A549 (cell line): ENCODE data around the gene GRID2. TPM values are rescaled to one million over a fixed set of nuclear protein-coding genes. Genes with fewer than 3 reads are reported as not detected.

ENCODE experiments used
- ATAC-seq, 2 experiments: fragments of 200-7000 bp in 1 of 2; fragments of >200 bp in 1 of 2; cut with Nextera tagmentation in 1 of 2; cut with Tn5 transposase in 1 of 2; 3 replicates each; pipeline versions ENCODE4 v1.8.0 to v1.9.1; 2018 to 2020; ENCODE audit warnings: mild to moderate bottlenecking in 1 of 2, moderate library complexity in 1 of 2
- CTCF ChIA-PET: fragments of 300-600 bp; sonication (Branson Sonifier 250); formaldehyde crosslinking; extraction: SDS; loops from one replicate; lab custom pipeline; 2021; ENCODE audit warnings: antibody characterized with exemption, inconsistent platforms; lab: Yijun Ruan, JAX
- POLR2A ChIA-PET: fragments of 350-600 bp; formaldehyde crosslinking; extraction: SDS; loops from one replicate; lab custom pipeline; 2021; ENCODE audit warnings: antibody characterized with exemption, inconsistent platforms; lab: Yijun Ruan, JAX
- DNase-seq, 2 experiments: peaks; one replicate each; pipeline versions ENCODE4 v3.0.0 to v3.0.0-alpha.2; 2011 to 2016; ENCODE audit warnings: low read depth in 1 of 2, low spot score in 1 of 2
- FAIRE-seq: peaks from 2 replicates; lab custom pipeline; 2011; peaks lifted over from hg19 to GRCh38; lab: Jason Lieb, UNC
- H3K27ac ChIP-seq, 2 experiments: fragments of >200 bp; sonication (Bioruptor Twin); formaldehyde crosslinking; 3 replicates each; pipeline ENCODE4 v1.5.1; 2016 to 2017
- H3K4me1 ChIP-seq: fragments of >200 bp; sonication (Bioruptor Twin); formaldehyde crosslinking; 3 replicates; pipeline ENCODE4 v1.6.1; 2016
- H3K4me2 ChIP-seq: fragments of >200 bp; sonication (Bioruptor Twin); formaldehyde crosslinking; 3 replicates; pipeline ENCODE4 v1.6.1; 2016
- H3K4me3 ChIP-seq: fragments of >200 bp; sonication (Bioruptor Twin); formaldehyde crosslinking; 3 replicates; pipeline ENCODE4 v1.5.1; 2016
- H3K9me3 ChIP-seq: fragments of >200 bp; sonication (Bioruptor Twin); formaldehyde crosslinking; 3 replicates; pipeline ENCODE4 v1.6.1; 2016
- BHLHE40 ChIP-seq: IDR thresholded peaks from 2 replicates; pipeline ENCODE4 v1.6.1; 2012; ENCODE audit warnings: low read depth, low read length, inconsistent platforms
- CBX2 ChIP-seq: fragments of 200-600 bp; sonication (generic); IDR thresholded peaks from 2 replicates; pipeline ENCODE4 v1.6.1; 2016; ENCODE audit warnings: low read depth, mild to moderate bottlenecking, borderline replicate concordance
- EHMT2 ChIP-seq: fragments of 200-600 bp; sonication (generic); IDR thresholded peaks from 2 replicates; pipeline ENCODE4 v1.6.1; 2016; ENCODE audit warnings: antibody characterized with exemption, low read depth, mild to moderate bottlenecking, moderate library complexity
- ELK1 ChIP-seq: fragments of 150-350 bp; IDR thresholded peaks from 2 replicates; pipeline ENCODE4 v1.6.1; 2014; ENCODE audit warnings: low read depth, mild to moderate bottlenecking, low read length
- FOXS1 ChIP-seq: fragments of 250-450 bp; sonication (Bioruptor Pico); IDR thresholded peaks from 2 replicates; pipeline ENCODE4 v1.5.0; 2020; ENCODE audit warnings: mild to moderate bottlenecking, moderate library complexity
- HOXA7 ChIP-seq: fragments of 250-450 bp; sonication (Bioruptor Pico); IDR thresholded peaks from 2 replicates; pipeline ENCODE4 v1.5.0; 2020; ENCODE audit warnings: mild to moderate bottlenecking, moderate library complexity
- HOXB5 ChIP-seq: fragments of 250-450 bp; sonication (Bioruptor Pico); IDR thresholded peaks from 2 replicates; pipeline ENCODE4 v1.5.0; 2020; ENCODE audit warnings: mild to moderate bottlenecking, moderate library complexity
- KDM5A ChIP-seq: fragments of 200-600 bp; sonication (generic); IDR thresholded peaks from 2 replicates; pipeline ENCODE4 v1.6.1; 2016; ENCODE audit warnings: antibody characterized with exemption, mild to moderate bottlenecking
- NR3C1 ChIP-seq: fragments of >200 bp; sonication (Bioruptor Twin); formaldehyde crosslinking; IDR thresholded peaks from 3 replicates; pipeline ENCODE4 v1.6.1; 2017
- RAD21 ChIP-seq, 2 experiments: fragments of >200 bp in 1 of 2; sonication (Bioruptor Twin) in 1 of 2; formaldehyde crosslinking in 1 of 2; IDR thresholded peaks in 1 of 2; conservative IDR thresholded peaks in 1 of 2; 2 replicates in 1 of 2; 3 replicates in 1 of 2; pipeline ENCODE4 v1.6.1; 2012 to 2018; ENCODE audit warnings: inconsistent platforms in 1 of 2
- RCOR1 ChIP-seq: fragments of 150-350 bp; IDR thresholded peaks from 2 replicates; pipeline ENCODE4 v1.6.1; 2014; ENCODE audit warnings: antibody characterized with exemption, low read length, low read depth
- RFX5 ChIP-seq: fragments of 450-650 bp; IDR thresholded peaks from 2 replicates; pipeline ENCODE4 v1.7.1; 2014; ENCODE audit warnings: antibody characterized with exemption, mild to moderate bottlenecking, moderate library complexity
- SREBF2 ChIP-seq: fragments of 450-650 bp; IDR thresholded peaks from 2 replicates; pipeline ENCODE4 v1.6.1; 2014; ENCODE audit warnings: mild to moderate bottlenecking, moderate library complexity
- ZFP36 ChIP-seq: fragments of 450-650 bp; IDR thresholded peaks from 2 replicates; pipeline ENCODE4 v1.6.1; 2014; ENCODE audit warnings: borderline replicate concordance; ENCODE audit not compliant: partially characterized antibody
- WGBS: methylation state at CpG from one replicate; pipeline ENCODE4 v1.1.6; 2017; ENCODE audit errors: missing lambda C conversion rate; 5-methylcytosine and 5-hydroxymethylcytosine counted together
- polyA plus RNA-seq, 4 experiments: library from polyadenylated mRNA; depleted of rRNA in 3 of 4; stranded (reverse); fragments of >200 nt; fragmentation: RNase III in 1 of 4; extraction: RNeasy Plus Mini Kit Qiagen cat#74134 plus additional on column Dnase treatment in 1 of 4; gene quantifications; 2 replicates in 3 of 4; 3 replicates in 1 of 4; pipeline ENCODE4 v1.2.3, GENCODE V29; 2011 to 2017
- small RNA-seq, 6 experiments: library from RNA; depleted of rRNA; stranded (forward); fragments of <200 nt; gene quantifications; one replicate each; pipeline ENCODE3, GENCODE V24; 2012

The GRID2 gene
- polyA plus RNA-seq, 2 of the 4 experiments (the other 2 are of a cell fraction) = not detected

- Histone ChIP-seq H3K4me2 (no peak overlapping the region), H3K9me3 (no peaks in the 10 kb centered on the region), H3K4me3 (no peak overlapping the region), H3K4me1 (no peaks in the 10 kb centered on the region), H3K27ac (no peak overlapping the region)
- ATAC-seq (no peak), DNase-seq (no peak), FAIRE-seq (no peak)
- POLR2A ChIA-PET = no interaction called here
- TF ChIP-seq ZFP36 = no peak
- TF ChIP-seq CBX2 = no peak
- TF ChIP-seq HOXA7 (CRISPR knock-in tag) = no peak
- no peak for TF ChIP-seq ELK1
- no peak for TF ChIP-seq RFX5
- TF ChIP-seq SREBF2 = no peak
- no peak for TF ChIP-seq EHMT2
- no peak for TF ChIP-seq BHLHE40
- no peak for TF ChIP-seq NR3C1
- TF ChIP-seq HOXB5 = no peak
- no peak for TF ChIP-seq RAD21 (conservative IDR thresholded peaks at IDR 0.05 in 1 of 2, IDR thresholded peaks at IDR 0.05 in 1 of 2)
- no peak for TF ChIP-seq FOXS1 (CRISPR knock-in tag)
- TF ChIP-seq RCOR1 = no peak
- no peak for TF ChIP-seq KDM5A
- WGBS = 23% methylated on average over 4 of the region's 4 CpGs
- CTCF ChIA-PET = no interaction called here
These were observed 1511.0 kb downstream of the GRID2 start for GRCh38 chr4:93814722-93815121.

Small RNA genes lying within 50 kb of the gene (small RNA-seq; reads per million reads assigned to genes)
- gene RNA5SP164 = 0 reads per million in 6 experiments
